GM18508 (cell line): ENCODE measurements around the gene DAAM1.

Experiments used
- ATAC-seq: cut with Tn5 transposase; IDR thresholded peaks from one replicate; pipeline ENCODE4 v1.9.1; 2021; ENCODE audit warnings: moderate number of reproducible peaks; ENCODE audit not compliant: insufficient read depth, unreplicated experiment

The DAAM1 gene

DNA sequence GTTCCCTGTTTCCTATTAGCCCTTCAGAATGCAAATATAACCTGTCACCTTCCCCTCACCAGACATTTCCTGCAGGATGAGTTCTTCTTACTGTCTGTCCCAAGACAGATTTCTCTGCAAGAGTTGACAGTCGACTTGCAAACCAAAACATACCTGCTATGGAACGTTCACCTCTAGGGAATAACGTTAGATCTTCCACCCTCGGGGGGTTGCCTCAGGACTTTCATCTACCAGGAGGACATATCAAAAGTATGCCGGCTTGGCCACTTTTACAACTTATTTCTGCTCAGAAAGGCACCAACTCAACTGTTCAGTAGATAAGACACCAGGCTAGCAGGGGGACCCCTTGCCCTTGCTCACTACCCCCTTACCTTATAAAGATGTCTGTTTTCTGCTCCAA lies 92.5 kb downstream of the DAAM1 start:
- no peak for ATAC-seq

GRCh38 chr14:59281609-59282377 lies 93.3 kb downstream of the DAAM1 start:
- ATAC-seq, result no peak

DNA sequence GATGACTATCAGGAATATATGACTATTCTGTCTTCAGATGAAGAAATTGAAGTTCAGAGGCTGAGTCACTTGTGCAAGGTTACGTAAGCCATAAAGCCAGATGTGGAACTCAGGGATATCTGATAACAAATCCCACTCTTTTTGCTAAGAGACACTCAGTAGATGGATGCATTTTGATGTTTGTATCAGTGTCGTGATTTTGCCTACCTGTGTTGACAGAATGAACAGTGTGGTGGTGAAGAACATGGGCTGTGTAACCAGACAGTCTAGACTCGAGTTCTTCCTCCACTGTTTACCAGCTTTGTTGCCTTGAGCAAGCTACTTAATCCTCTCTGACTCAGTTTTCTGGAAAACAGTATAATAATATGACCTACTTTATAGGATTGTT lies 93.9 kb downstream of the DAAM1 start:
- ATAC-seq, result no peak

DNA sequence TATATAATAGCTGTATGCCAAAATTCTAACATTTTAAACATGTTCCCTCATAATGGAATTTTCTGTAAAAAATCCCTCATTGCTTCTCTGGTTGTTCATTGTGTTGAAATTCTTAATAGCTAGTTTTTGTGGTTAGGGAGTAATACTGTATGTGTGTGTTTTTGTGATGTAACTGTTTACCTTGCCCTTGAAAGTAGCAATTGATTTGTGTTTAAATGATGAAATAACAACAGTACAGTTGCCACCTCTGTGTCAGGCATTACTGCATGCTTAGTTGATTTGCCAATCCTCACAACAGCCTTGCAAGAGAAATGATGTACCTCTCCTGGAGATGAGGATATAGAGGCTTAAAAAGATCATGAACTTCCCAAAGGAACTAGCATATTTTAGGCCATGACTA lies 94.9 kb downstream of the DAAM1 start:
- no peak for ATAC-seq

DNA sequence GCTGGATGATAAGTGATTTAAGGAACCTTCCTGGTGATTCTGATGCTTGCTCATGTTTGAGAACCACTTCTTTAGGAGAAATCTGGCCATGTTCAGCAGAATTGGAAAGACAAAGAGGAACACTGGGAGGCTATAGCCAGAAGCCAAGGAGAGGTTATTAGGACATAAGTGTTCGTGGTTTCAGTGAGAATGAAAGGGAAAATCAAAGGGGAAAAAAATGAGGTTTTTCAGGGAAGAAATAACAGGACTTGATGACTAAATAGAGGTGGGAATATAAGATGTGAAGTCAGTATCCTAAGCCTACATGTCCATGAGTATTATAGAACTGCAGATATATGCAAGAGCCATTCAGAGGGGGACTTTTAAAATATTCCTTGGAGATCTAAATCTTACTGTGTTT lies 95.6 kb downstream of the DAAM1 start:
- ATAC-seq, result no peak

- no peak for ATAC-seq
Measured at GRCh38 chr14:59292028-59292427, 103.6 kb downstream of the DAAM1 start.

DNA sequence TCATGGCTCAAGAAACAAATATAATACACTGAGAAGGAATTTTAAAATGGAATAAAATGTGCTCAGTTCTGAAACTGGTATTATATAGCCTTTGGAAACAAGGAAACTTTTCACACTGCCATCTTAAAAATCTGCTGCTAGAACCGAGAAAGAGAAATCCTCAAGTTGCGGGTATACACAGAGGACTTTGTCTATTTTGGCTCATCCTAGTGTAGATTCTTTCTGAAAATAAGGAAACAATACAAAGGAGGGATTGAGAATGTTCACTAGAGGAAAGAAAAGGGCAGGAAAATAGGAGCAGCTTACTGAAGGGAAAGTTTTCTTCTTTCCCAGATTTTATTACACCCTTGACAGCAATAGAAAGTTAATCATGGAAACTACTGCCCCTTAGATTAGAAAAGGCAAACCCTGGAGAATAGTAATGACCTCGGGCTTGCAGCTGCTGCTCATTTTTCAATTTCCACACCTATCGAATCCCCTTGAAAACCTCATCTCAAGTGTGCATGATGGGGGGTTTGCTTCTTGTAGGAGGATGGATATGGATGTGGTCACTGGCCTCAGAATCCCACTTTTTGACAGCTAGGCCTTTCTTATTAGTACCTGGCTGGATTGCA lies 104.6 kb downstream of the DAAM1 start:
- no peak for ATAC-seq

GRCh38 chr14:59293935-59294661 lies 105.6 kb downstream of the DAAM1 start:
- no peak for ATAC-seq

- ATAC-seq, result no peak
Measured at GRCh38 chr14:59294662-59294992, 106.2 kb downstream of the DAAM1 start.

- ATAC-seq, result no peak
Measured at GRCh38 chr14:59295951-59296350, 107.5 kb downstream of the DAAM1 start.

- no peak for ATAC-seq
Measured at GRCh38 chr14:59296508-59296907, 108.0 kb downstream of the DAAM1 start.

GRCh38 chr14:59297071-59297776 lies 108.8 kb downstream of the DAAM1 start:
- ATAC-seq, result no peak

DNA sequence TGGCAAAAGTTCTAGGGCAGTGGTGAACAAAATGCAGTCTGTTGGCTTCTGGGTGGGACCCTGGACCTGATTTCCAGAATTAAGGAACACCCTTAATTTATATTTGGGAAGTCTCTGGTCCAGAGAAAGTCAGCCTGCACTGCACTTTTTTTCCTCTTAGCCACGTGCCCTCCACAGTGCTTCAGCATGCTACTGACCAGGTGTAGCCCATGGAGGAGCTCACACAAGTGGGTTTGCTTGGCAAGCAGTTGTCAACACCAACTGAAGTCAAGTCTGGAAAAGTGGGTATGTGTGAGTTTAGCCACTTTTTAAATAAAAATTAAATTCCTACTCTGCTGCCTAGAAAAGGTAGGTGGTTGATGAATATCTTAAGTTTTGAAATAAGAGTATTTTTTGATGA lies 111.3 kb downstream of the DAAM1 start:
- ATAC-seq, result no peak

DNA sequence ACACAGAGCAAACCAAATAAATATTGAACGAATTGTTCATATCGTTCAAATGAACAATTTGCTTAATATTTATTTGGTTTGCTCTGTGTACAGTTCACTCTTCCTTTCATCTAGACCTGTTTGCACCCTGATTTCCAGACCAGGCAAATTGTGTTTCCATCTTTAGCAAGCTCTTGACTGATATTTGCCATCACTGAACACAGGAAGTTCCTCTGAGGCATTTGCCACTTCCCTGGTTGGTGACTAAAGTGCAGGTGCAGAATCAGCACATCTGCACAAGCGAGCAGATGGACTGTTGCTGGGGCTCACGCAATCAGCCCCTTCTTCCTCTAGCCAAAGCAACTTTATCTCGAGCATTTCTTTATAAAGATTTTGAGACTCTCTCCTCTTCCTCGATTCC lies 112.9 kb downstream of the DAAM1 start:
- peak; percentile 61 for ATAC-seq

DNA sequence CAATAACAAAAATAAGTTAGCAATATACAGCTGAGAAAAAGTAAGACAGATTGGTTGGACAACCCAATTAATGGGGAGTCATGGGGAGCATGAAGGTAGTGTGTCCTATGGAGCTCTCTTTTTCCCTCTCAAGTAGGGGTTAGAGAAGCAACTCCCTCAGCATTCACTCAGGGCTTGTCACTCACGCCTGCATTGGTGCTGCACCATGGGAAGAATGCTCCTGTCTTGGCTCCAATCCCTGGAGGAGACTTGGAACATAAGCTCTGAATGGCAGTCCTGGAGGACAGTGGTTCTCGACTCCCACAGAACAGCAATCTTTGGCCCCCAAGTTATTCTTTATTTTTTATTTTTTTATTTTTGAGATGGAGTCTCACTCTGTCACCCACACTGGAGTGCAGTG lies 113.8 kb downstream of the DAAM1 start:
- no peak for ATAC-seq

GRCh38 chr14:59303216-59303615 lies 114.7 kb downstream of the DAAM1 start:
- no peak for ATAC-seq

DNA sequence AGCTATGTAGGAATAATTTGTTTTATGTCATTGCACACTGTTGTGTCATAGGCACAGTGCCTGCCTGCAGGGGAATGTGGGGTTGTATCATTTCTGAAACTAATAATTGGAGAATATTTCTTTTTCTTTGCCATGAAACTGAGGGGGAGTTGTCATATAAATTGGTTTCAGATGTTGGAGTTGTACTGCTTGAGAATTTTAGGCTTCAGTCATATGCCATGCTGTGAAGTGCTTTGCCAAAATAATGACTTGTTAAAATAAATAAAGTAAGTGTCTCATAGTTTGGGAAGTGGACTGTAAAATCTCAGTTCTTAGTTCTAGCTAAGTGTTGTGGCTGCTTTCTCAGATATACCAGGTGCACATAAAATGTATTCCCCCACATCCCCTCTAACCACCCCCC lies 116.8 kb downstream of the DAAM1 start:
- ATAC-seq, result no peak

- ATAC-seq, result no peak
Measured at GRCh38 chr14:59305836-59306555, 117.5 kb downstream of the DAAM1 start.

DNA sequence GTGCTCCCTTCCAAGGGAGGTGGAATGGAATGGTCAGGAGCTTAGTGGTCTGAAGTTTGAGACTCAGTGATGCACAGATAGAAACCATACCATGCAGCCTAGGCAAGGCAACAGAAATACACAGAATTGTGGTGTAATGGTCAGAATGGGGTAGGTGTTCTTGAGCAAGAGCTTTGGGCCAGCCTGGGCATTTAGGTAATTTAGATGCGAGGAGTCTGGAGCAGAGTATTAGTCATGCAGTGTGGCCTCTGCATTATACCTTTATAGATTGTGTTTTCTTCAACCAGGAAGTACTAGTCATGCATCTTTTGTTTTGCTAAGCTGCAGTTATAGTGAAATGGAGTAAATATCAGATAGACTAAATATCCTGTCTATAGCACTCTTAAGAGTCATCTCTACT lies 118.3 kb downstream of the DAAM1 start:
- ATAC-seq, result no peak

- no peak for ATAC-seq
Measured at GRCh38 chr14:59308086-59308485, 119.6 kb downstream of the DAAM1 start.
